ENCODE results near the gene FOS. TPM values are rescaled to one million over a fixed set of nuclear protein-coding genes. Genes with fewer than 3 reads are reported as not detected.

Gene FOS
- total and polyA plus RNA-seq, 4 donors, result 13.2 to 82.7 (median 20.0) TPM

GRCh38 chr14:75268633-75269550 is 9.7 kb upstream of the FOS start:
- H3K9me3 ChIP-seq (ENCODE audit: control insufficient read depth in 4 of 4, low read length in 3 of 4), result no peaks in the 10 kb centered on the region
- WGBS, result 83% methylated on average over 7 of the region's 7 CpGs
- DNase-seq (ENCODE audit: low spot score), result no peak
- H3K27me3 ChIP-seq (ENCODE audit: control insufficient read depth in 4 of 4, insufficient read depth in 4 of 4, low read length in 3 of 4), result no peaks in the 10 kb centered on the region
- TF ChIP-seq RXRA (IDR thresholded peaks at IDR 0.05), result no peak
- TF ChIP-seq HNF4A (conservative IDR thresholded peaks at IDR 0.05), result no peak
- TF ChIP-seq TAF1 (conservative IDR thresholded peaks at IDR 0.05), result no peak
- TF ChIP-seq, protein P1, sequence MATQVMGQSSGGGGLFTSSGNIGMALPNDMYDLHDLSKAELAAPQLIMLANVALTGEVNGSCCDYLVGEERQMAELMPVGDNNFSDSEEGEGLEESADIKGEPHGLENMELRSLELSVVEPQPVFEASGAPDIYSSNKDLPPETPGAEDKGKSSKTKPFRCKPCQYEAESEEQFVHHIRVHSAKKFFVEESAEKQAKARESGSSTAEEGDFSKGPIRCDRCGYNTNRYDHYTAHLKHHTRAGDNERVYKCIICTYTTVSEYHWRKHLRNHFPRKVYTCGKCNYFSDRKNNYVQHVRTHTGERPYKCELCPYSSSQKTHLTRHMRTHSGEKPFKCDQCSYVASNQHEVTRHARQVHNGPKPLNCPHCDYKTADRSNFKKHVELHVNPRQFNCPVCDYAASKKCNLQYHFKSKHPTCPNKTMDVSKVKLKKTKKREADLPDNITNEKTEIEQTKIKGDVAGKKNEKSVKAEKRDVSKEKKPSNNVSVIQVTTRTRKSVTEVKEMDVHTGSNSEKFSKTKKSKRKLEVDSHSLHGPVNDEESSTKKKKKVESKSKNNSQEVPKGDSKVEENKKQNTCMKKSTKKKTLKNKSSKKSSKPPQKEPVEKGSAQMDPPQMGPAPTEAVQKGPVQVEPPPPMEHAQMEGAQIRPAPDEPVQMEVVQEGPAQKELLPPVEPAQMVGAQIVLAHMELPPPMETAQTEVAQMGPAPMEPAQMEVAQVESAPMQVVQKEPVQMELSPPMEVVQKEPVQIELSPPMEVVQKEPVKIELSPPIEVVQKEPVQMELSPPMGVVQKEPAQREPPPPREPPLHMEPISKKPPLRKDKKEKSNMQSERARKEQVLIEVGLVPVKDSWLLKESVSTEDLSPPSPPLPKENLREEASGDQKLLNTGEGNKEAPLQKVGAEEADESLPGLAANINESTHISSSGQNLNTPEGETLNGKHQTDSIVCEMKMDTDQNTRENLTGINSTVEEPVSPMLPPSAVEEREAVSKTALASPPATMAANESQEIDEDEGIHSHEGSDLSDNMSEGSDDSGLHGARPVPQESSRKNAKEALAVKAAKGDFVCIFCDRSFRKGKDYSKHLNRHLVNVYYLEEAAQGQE (IDR thresholded peaks at IDR 0.05), result no peak
- TF ChIP-seq SP1 (IDR thresholded peaks at IDR 0.05), result no peak
- TF ChIP-seq EGR1 (IDR thresholded peaks at IDR 0.05; ENCODE audit: low read depth in 2 of 2), result no peak
- TF ChIP-seq JUND (IDR thresholded peaks at IDR 0.05), result no peak
- TF ChIP-seq FOXA2 (IDR thresholded peaks at IDR 0.05), result no peak
- TF ChIP-seq, protein P2, sequence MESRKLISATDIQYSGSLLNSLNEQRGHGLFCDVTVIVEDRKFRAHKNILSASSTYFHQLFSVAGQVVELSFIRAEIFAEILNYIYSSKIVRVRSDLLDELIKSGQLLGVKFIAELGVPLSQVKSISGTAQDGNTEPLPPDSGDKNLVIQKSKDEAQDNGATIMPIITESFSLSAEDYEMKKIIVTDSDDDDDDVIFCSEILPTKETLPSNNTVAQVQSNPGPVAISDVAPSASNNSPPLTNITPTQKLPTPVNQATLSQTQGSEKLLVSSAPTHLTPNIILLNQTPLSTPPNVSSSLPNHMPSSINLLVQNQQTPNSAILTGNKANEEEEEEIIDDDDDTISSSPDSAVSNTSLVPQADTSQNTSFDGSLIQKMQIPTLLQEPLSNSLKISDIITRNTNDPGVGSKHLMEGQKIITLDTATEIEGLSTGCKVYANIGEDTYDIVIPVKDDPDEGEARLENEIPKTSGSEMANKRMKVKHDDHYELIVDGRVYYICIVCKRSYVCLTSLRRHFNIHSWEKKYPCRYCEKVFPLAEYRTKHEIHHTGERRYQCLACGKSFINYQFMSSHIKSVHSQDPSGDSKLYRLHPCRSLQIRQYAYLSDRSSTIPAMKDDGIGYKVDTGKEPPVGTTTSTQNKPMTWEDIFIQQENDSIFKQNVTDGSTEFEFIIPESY (IDR thresholded peaks at IDR 0.05), result no peak
- TF ChIP-seq RAD21 (IDR thresholded peaks at IDR 0.05), result no peak
- TF ChIP-seq NR2F2 (IDR thresholded peaks at IDR 0.05), result no peak
- TF ChIP-seq MAX (IDR thresholded peaks at IDR 0.05), result no peak
- no peak for TF ChIP-seq FOXA1 (IDR thresholded peaks at IDR 0.05)
- H3K27ac ChIP-seq (ENCODE audit: low read depth in 1 of 2, low read length in 2 of 2), result no peak overlapping the region
- no peak overlapping the region for H3K9ac ChIP-seq (ENCODE audit: low read depth in 1 of 2, low read length in 2 of 2)
- H3K4me1 ChIP-seq (ENCODE audit: control insufficient read depth in 4 of 4, insufficient read depth in 4 of 4, low read length in 3 of 4), result no peaks in the 10 kb centered on the region
- no peak overlapping the region for H3K4me3 ChIP-seq (ENCODE audit: low read depth in 1 of 3, low read length in 3 of 3)
- H3K36me3 ChIP-seq (ENCODE audit: control insufficient read depth in 4 of 4, insufficient read depth in 3 of 4, low read depth in 1 of 4, low read length in 3 of 4), result no peaks in the 10 kb centered on the region

DNA sequence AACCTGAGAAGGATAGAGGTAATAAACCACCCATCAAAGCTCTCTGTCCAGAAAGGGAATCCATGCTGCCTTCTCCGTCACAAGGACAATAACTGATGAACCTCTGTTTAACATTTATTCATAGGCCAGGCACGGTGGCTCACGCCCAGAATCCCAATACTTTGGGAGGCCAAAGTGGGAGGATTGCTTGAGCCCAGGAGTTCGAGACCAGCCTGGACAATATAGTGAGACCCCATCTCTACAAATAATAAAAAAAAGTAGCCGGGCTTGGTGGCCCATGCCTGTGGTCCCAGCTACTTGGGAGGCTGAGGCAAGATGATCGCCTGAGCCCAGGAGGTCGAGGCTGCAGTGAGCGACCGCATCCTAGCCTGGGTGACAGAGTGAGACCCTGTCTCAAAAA is 7.1 kb upstream of the FOS start:
- Histone ChIP-seq H3K9ac (ENCODE audit: low read depth in 1 of 2, low read length in 2 of 2) (no peak overlapping the region), H3K9me3 (ENCODE audit: control insufficient read depth in 4 of 4, low read length in 3 of 4) (no peaks in the 10 kb centered on the region), H3K36me3 (ENCODE audit: control insufficient read depth in 4 of 4, insufficient read depth in 3 of 4, low read depth in 1 of 4, low read length in 3 of 4) (no peaks in the 10 kb centered on the region), H3K4me1 (ENCODE audit: control insufficient read depth in 4 of 4, insufficient read depth in 4 of 4, low read length in 3 of 4) (peaks cover 0 to 2% (median 0%) of the 10 kb centered on the region in 4 donors), H3K27me3 (ENCODE audit: control insufficient read depth in 4 of 4, insufficient read depth in 4 of 4, low read length in 3 of 4) (no peaks in the 10 kb centered on the region), H3K4me3 (ENCODE audit: low read depth in 1 of 3, low read length in 3 of 3) (no peak overlapping the region), H3K27ac (ENCODE audit: low read depth in 1 of 2, low read length in 2 of 2) (no peak overlapping the region)
- DNase-seq (ENCODE audit: low spot score), result no peak
- WGBS, result 97% methylated on average over 9 of the region's 9 CpGs
- TF ChIP-seq YY1 (IDR thresholded peaks at IDR 0.05), result no peak
- no peak for TF ChIP-seq HNF4G (IDR thresholded peaks at IDR 0.05)
- no peak for TF ChIP-seq CTCF (IDR thresholded peaks at IDR 0.05; ENCODE audit: low read depth, low read length, missing input control)
- TF ChIP-seq RAD21 (IDR thresholded peaks at IDR 0.05), result no peak
- TF ChIP-seq GABPA (IDR thresholded peaks at IDR 0.05 in 1 of 2, conservative IDR thresholded peaks at IDR 0.05 in 1 of 2), result no peak
- TF ChIP-seq JUND (IDR thresholded peaks at IDR 0.05), result no peak
- no peak for TF ChIP-seq RXRA (IDR thresholded peaks at IDR 0.05)
- TF ChIP-seq NR2F2 (IDR thresholded peaks at IDR 0.05), result no peak
- TF ChIP-seq TAF1 (conservative IDR thresholded peaks at IDR 0.05), result no peak
- TF ChIP-seq, protein P1 (IDR thresholded peaks at IDR 0.05), result no peak
- TF ChIP-seq, protein P2 (IDR thresholded peaks at IDR 0.05), result no peak

All from liver (tissue), 9 donors.